Astrocyte of the cerebellum (primary cell): Measurements from ENCODE around the gene LHFPL5.

ENCODE experiments used
- DNase-seq: peaks from one replicate; pipeline ENCODE4 v3.0.0-alpha.2; 2011; ENCODE audit warnings: low read depth
- H3K4me3 ChIP-seq: 2 replicates; pipeline ENCODE4 v1.5.1; 2011; ENCODE audit warnings: mild to moderate bottlenecking, low read depth, low read length, moderate library complexity
- in situ Hi-C: cut with HindIII; loops from 2 replicates; pipeline ENCODE4 v1.10.0; 2017; ENCODE audit warnings: low sequenced_read_pairs
- TF ChIP-seq, protein P1 (sequence below): IDR thresholded peaks from 2 replicates; pipeline ENCODE4 v1.5.1; 2012; ENCODE audit warnings: low read length, low read depth, moderate library complexity, mild to moderate bottlenecking; ENCODE audit errors: missing control alignments

LHFPL5 gene

DNA sequence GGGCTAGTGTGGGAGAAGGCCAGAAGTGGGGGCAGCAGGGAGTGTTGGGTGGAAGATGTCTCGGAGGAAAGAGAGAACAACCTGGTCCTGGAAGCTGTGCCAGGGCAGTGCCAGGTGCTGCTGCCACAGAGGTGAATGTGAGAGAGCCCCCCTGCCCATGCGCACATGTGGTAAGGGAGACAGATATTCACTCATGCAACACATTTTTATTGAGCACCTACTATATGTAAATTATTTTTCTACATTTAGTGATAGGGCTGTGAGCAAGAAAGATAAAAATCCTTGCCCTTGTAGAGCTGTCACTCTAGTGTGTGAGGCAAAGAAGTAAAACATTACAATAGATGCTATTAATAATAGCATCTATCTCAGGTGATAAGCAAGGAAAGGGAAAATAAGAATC lies 23.9 kb upstream of the LHFPL5 start:
- TF ChIP-seq, protein P1, sequence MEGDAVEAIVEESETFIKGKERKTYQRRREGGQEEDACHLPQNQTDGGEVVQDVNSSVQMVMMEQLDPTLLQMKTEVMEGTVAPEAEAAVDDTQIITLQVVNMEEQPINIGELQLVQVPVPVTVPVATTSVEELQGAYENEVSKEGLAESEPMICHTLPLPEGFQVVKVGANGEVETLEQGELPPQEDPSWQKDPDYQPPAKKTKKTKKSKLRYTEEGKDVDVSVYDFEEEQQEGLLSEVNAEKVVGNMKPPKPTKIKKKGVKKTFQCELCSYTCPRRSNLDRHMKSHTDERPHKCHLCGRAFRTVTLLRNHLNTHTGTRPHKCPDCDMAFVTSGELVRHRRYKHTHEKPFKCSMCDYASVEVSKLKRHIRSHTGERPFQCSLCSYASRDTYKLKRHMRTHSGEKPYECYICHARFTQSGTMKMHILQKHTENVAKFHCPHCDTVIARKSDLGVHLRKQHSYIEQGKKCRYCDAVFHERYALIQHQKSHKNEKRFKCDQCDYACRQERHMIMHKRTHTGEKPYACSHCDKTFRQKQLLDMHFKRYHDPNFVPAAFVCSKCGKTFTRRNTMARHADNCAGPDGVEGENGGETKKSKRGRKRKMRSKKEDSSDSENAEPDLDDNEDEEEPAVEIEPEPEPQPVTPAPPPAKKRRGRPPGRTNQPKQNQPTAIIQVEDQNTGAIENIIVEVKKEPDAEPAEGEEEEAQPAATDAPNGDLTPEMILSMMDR: no peak
- H3K4me3 ChIP-seq: no peak overlapping the region
- in situ Hi-C loops: no loop called here
- no peak for DNase-seq

DNA sequence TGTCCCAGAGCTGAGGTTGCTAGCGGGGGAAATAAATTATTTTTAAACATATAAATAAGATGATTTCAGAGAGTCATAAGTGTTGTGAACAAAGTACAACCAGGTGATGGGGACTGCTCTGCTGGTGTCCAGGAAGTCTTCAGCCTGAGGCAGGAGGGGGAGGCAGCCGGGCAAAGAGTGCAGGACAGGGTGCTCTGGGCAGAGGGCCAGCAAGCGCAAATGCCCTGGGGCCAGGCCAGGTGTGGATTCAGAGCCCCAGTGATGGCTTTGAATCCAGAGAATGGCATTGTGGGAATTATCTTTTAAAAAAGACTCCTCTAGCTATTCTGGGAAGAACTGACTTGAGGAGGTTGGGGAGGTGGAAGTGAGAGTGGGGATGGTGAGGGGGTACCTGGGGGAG lies 22.7 kb upstream of the LHFPL5 start:
- DNase-seq: no peak
- TF ChIP-seq, protein P1: no peak
- in situ Hi-C loops: no loop called here
- H3K4me3 ChIP-seq: no peak overlapping the region

DNA sequence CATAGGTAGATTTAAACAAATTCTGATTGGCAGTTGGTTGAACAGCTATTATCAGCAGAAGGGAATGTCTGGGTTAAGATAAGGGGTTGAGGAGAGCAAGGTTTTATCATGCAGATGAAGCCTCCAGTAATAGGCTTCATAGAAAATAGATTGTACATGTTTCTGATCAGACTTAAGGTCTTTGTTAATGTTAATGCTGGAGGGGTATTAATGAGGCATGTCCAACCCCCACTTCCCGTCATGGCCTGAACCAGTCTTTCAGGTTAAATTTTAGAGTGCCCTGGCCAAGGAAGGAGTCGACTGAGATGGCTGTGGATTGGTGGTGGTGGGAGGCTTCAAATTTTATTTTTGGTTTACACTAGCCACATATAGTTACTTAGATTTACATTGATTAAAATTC lies 21.0 kb upstream of the LHFPL5 start:
- no peak for DNase-seq
- TF ChIP-seq, protein P1: no peak
- in situ Hi-C loops: no loop called here
- no peak overlapping the region for H3K4me3 ChIP-seq

DNA sequence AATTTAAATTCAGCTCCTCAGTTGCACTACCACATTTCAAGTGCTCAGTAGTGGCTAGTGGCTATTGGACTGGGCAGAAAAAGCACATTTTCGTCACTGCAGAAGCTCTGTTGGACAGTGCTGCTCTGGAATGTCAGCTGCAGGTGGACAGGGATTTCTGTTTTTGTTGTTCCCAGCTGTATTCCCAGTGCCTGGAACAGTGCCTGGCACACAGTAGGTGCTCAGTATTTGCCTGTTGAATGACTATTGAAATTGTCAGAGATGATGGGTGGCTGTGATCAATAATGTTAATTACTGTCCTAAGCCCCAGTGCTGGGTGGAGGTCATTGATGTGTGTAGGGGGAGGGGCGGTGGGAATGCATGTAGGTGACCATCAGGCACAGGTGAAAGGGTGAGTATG lies 18.9 kb upstream of the LHFPL5 start:
- H3K4me3 ChIP-seq: no peak overlapping the region
- in situ Hi-C loops: no loop called here

DNA sequence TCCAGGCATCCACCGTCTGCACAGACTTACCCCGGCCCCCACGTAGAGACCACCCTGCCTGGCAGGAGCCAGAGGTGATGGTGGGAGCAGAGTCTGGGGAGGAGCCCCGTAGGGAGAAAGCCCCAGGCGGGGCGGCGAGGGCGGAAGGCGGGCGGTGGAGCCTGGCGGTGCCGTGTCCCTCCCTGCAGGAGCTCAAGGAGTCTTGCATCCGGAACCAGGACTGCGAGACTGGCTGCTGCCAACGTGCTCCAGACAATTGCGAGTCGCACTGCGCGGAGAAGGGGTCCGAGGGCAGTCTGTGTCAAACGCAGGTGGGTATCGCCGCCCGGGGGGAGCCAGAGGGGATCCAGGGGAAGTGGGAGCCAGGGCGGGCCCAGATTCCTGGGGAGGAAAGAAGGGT lies 18.3 kb upstream of the LHFPL5 start:
- in situ Hi-C loops: no loop called here
- no peak for DNase-seq
- no peak overlapping the region for H3K4me3 ChIP-seq
- TF ChIP-seq, protein P1: no peak

More for the DNA sequence above, 18.9 kb upstream of the LHFPL5 start:
- TF ChIP-seq, protein P1: no peak
- DNase-seq: no peak

DNA sequence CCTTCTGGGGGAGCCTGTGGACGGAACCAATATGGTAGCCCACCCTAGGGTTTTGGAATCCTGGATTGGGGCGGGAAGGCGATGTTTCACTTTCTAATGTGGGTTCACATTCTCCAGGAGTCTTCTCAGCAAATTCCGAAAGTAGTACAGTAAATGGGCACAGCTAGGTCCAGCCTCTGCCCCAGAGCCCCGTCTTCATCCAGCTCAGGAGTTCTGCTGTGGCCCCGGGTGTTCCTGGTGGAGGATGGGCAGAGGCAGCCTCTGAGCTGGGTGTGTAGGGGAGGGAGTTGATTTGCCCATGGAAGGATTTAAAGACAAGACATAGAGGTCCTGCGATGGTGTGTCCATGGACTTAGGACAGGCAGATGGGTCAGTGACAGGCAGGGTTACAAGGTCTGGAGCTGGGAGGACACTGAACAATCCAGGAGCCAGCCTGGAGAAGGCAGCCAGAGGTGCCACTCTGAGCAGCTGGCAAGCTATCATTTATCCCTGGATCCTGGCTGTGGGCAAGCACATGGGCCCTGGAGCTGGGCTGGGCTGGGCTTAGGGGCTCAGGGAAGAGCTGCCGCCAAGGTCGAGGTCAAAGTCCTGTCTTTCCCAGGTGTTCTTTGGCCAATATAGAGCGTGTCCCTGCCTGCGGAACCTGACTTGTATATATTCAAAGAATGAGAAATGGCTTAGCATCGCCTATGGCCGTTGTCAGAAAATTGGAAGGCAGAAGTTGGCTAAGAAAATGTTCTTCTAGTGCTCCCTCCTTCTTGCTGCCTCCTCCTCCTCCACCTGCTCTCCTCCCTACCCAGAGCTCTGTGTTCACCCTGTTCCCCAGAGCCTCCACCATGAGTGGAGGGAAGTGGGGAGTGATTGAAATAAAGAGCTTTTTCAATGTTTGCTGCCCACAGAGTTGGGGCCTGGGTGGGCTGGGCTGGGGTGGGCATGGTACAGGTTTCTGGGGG lies 17.6 kb upstream of the LHFPL5 start:
- in situ Hi-C loops: no loop called here
- TF ChIP-seq, protein P1: no peak

More for the DNA sequence above, 17.6 kb upstream of the LHFPL5 start:
- no peak overlapping the region for H3K4me3 ChIP-seq
- no peak for DNase-seq
